H9 (cell line): ENCODE data around the gene BHLHA15. TPM values are rescaled to one million over a fixed set of nuclear protein-coding genes. Genes with fewer than 3 reads are reported as not detected.

Experiments
- DNase-seq: peaks from one replicate; pipeline ENCODE4 v3.0.0-alpha.2; 2017
- H2AFZ ChIP-seq: one replicate; pipeline ENCODE4 v1.6.1; 2013; ENCODE audit warnings: mild to moderate bottlenecking, low read length, control low read depth, moderate library complexity
- H2AK5ac ChIP-seq: 2 replicates; pipeline ENCODE4 v1.6.1; 2013; ENCODE audit warnings: low read length, control low read depth, mixed read lengths; ENCODE audit not compliant: insufficient read length
- H2BK120ac ChIP-seq: one replicate; pipeline ENCODE4 v1.6.1; 2013; ENCODE audit warnings: low read depth, mild to moderate bottlenecking, low read length, control low read depth, inconsistent platforms; ENCODE audit not compliant: poor library complexity, severe bottlenecking
- H2BK12ac ChIP-seq: 2 replicates; pipeline ENCODE4 v1.6.1; 2013; ENCODE audit warnings: low read length, control low read depth, mixed read lengths, low read depth; ENCODE audit not compliant: insufficient read length
- H2BK15ac ChIP-seq: 2 replicates; pipeline ENCODE4 v1.6.1; 2013; ENCODE audit warnings: low read depth, low read length, control low read depth
- H2BK20ac ChIP-seq: one replicate; pipeline ENCODE4 v1.6.1; 2013; ENCODE audit warnings: low read depth, mild to moderate bottlenecking, low read length, control low read depth, inconsistent platforms; ENCODE audit not compliant: poor library complexity, severe bottlenecking
- H2BK5ac ChIP-seq: 2 replicates; pipeline ENCODE4 v1.6.1; 2013; ENCODE audit warnings: low read length, control low read depth, mixed read lengths; ENCODE audit not compliant: insufficient read length
- H3K14ac ChIP-seq: 2 replicates; pipeline ENCODE4 v1.6.1; 2013; ENCODE audit warnings: low read length, control low read depth; ENCODE audit not compliant: insufficient read depth
- H3K18ac ChIP-seq: 2 replicates; pipeline ENCODE4 v1.6.1; 2013; ENCODE audit warnings: low read depth, mild to moderate bottlenecking, mixed read lengths, low read length, control low read depth; ENCODE audit not compliant: insufficient read length
- H3K23ac ChIP-seq: 2 replicates; pipeline ENCODE4 v1.6.1; 2013; ENCODE audit warnings: low read length, control low read depth, mixed read lengths, low read depth; ENCODE audit not compliant: insufficient read length
- H3K23me2 ChIP-seq: 2 replicates; pipeline ENCODE4 v1.6.1; 2013; ENCODE audit warnings: low read depth, mild to moderate bottlenecking, mixed read lengths, low read length, control low read depth; ENCODE audit not compliant: insufficient read length, poor library complexity, severe bottlenecking
- H3K27ac ChIP-seq: 2 replicates; pipeline ENCODE4 v1.5.1; 2013; ENCODE audit warnings: low read length, control low read depth, mixed read lengths, low read depth; ENCODE audit not compliant: insufficient read length
- H3K27me3 ChIP-seq: 2 replicates; pipeline ENCODE4 v1.6.1; 2013; ENCODE audit warnings: low read length, control low read depth, inconsistent platforms; ENCODE audit not compliant: insufficient read depth
- H3K4ac ChIP-seq: 2 replicates; pipeline ENCODE4 v1.6.1; 2013; ENCODE audit warnings: low read depth, mild to moderate bottlenecking, control low read depth, inconsistent platforms, low read length, moderate library complexity
- H3K4me1 ChIP-seq: 2 replicates; pipeline ENCODE4 v1.6.1; 2013; ENCODE audit warnings: low read length, control low read depth, inconsistent platforms; ENCODE audit not compliant: insufficient read depth
- H3K4me2 ChIP-seq: 2 replicates; pipeline ENCODE4 v1.6.1; 2013; ENCODE audit warnings: low read length, control low read depth, mixed read lengths; ENCODE audit not compliant: insufficient read length, insufficient read depth
- H3K56ac ChIP-seq: 2 replicates; pipeline ENCODE4 v1.6.1; 2013; ENCODE audit warnings: low read depth, mild to moderate bottlenecking, mixed read lengths, low read length, control low read depth; ENCODE audit not compliant: insufficient read length
- H3K79me1 ChIP-seq: 2 replicates; pipeline ENCODE4 v1.6.1; 2013; ENCODE audit warnings: low read depth, mild to moderate bottlenecking, moderate library complexity, low read length, control low read depth, inconsistent platforms; ENCODE audit not compliant: insufficient read depth, poor library complexity, severe bottlenecking
- H3K79me2 ChIP-seq: 2 replicates; pipeline ENCODE4 v1.6.1; 2013; ENCODE audit warnings: low read length, control low read depth, inconsistent platforms; ENCODE audit not compliant: insufficient read depth
- H3K9ac ChIP-seq: 2 replicates; pipeline ENCODE4 v1.6.1; 2013; ENCODE audit warnings: low read length, control low read depth, mixed read lengths; ENCODE audit not compliant: insufficient read length; ENCODE audit errors: extremely low read depth
- H3K9me3 ChIP-seq: one replicate; pipeline ENCODE4 v1.6.1; 2013; ENCODE audit warnings: low read depth, low read length, inconsistent platforms; ENCODE audit not compliant: control insufficient read depth
- H3T11ph ChIP-seq: one replicate; pipeline ENCODE4 v1.6.1; 2013; ENCODE audit warnings: mild to moderate bottlenecking, low read length, control low read depth, inconsistent platforms
- H4K20me1 ChIP-seq: one replicate; pipeline ENCODE4 v1.6.1; 2013; ENCODE audit not compliant: control insufficient read depth, insufficient read length, insufficient read depth
- H4K5ac ChIP-seq: 2 replicates; pipeline ENCODE4 v1.6.1; 2013; ENCODE audit warnings: low read depth, mild to moderate bottlenecking, mixed read lengths, low read length, control low read depth; ENCODE audit not compliant: insufficient read length
- H4K8ac ChIP-seq: replicated peaks from 2 replicates; pipeline ENCODE4 v1.6.1; 2013; ENCODE audit warnings: low read length, control low read depth, mixed read lengths, low read depth; ENCODE audit not compliant: insufficient read length
- H4K91ac ChIP-seq: 2 replicates; pipeline ENCODE4 v1.6.1; 2013; ENCODE audit warnings: low read depth, mild to moderate bottlenecking, moderate library complexity, mixed read lengths, low read length, control low read depth; ENCODE audit not compliant: insufficient read length
- H3K27ac Mint-ChIP-seq, 3 experiments: 2 replicates in 2 of 3; 3 replicates in 1 of 3; pipeline ENCODE4 v1.8.0; 2020 to 2021; ENCODE audit warnings: mixed read lengths in 3 of 3, mild to moderate bottlenecking in 1 of 3, moderate library complexity in 1 of 3
- H3K27me3 Mint-ChIP-seq: 2 replicates; pipeline ENCODE4 v1.8.0; 2021; ENCODE audit warnings: low read depth, mild to moderate bottlenecking, moderate library complexity, mixed read lengths
- H3K36me3 Mint-ChIP-seq, 3 experiments: 2 replicates in 2 of 3; 3 replicates in 1 of 3; pipeline ENCODE4 v1.8.0; 2020 to 2021; ENCODE audit warnings: low read depth in 3 of 3, mixed read lengths in 3 of 3; ENCODE audit not compliant: insufficient read depth in 1 of 3
- H3K4me1 Mint-ChIP-seq, 2 experiments: 2 replicates each; pipeline ENCODE4 v1.8.0; 2020; ENCODE audit warnings: mixed read lengths in 2 of 2
- H3K4me3 Mint-ChIP-seq, 2 experiments: 2 replicates in 1 of 2; 3 replicates in 1 of 2; pipeline ENCODE4 v1.8.0; 2020 to 2021; ENCODE audit warnings: mild to moderate bottlenecking in 2 of 2, mixed read lengths in 2 of 2, moderate library complexity in 1 of 2
- H3K9me3 Mint-ChIP-seq, 2 experiments: 2 replicates in 1 of 2; 3 replicates in 1 of 2; pipeline ENCODE4 v1.8.0; 2020; ENCODE audit warnings: mild to moderate bottlenecking in 2 of 2, mixed read lengths in 2 of 2, moderate library complexity in 1 of 2
- WGBS: extraction: QIAGEN DNeasy Blood & Tissue Kit; methylation state at CpG from one replicate; pipeline ENCODE4 v1.1.7; 2013; ENCODE audit warnings: missing lambda C conversion rate, low lambda C conversion rate, mixed read lengths; ENCODE audit not compliant: insufficient read length; ENCODE audit errors: extremely low coverage; 5-methylcytosine and 5-hydroxymethylcytosine counted together
- total RNA-seq: library from RNA; stranded (reverse); gene quantifications from 2 replicates; pipeline ENCODE4 v1.2.1, GENCODE V29; 2021
- TF ChIP-seq, protein P1 (sequence below): fragments of 200-600 bp; sonication (generic); conservative IDR thresholded peaks from 3 replicates; pipeline ENCODE4 v1.8.0; 2021; ENCODE audit warnings: antibody characterized with exemption, mild to moderate bottlenecking

The BHLHA15 gene
- total RNA-seq, 1 experiment from 2014 or later, result 1.4 TPM

DNA sequence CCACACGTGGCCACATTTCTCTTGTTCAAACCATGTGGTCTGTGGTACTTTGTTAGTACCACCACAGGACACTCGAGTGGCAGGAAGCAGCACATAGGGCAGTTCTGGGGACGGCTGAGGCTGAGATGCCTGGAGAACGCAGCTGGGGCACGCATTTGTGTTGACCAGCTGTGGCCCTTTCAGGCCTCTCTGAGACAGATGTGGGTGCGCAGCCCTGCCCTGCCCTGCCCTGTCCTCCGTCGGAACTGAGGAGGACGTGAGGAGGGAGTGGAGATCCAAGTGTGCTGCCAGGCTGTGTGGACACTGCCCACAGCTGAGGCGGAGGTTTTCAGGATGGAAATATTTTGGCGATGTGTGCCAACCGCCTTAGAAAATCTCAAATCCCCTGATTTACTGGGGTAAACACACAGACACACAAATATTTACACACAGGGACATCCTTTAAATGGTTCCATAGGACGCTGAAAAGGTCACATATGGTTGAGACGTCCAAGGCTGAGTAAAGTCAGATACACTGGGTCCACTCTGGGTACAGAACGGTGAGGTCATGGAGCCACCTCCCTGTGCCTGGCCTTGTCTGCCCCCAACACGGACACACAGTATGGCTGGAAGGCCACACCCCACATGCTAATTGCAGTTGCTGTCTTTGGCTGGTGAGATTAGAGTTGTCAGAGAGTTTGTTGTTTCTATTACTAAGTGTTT, 14.8 kb downstream of the BHLHA15 start:
- H3K9me3 ChIP-seq, result no peaks in the 10 kb centered on the region
- TF ChIP-seq, protein P1, sequence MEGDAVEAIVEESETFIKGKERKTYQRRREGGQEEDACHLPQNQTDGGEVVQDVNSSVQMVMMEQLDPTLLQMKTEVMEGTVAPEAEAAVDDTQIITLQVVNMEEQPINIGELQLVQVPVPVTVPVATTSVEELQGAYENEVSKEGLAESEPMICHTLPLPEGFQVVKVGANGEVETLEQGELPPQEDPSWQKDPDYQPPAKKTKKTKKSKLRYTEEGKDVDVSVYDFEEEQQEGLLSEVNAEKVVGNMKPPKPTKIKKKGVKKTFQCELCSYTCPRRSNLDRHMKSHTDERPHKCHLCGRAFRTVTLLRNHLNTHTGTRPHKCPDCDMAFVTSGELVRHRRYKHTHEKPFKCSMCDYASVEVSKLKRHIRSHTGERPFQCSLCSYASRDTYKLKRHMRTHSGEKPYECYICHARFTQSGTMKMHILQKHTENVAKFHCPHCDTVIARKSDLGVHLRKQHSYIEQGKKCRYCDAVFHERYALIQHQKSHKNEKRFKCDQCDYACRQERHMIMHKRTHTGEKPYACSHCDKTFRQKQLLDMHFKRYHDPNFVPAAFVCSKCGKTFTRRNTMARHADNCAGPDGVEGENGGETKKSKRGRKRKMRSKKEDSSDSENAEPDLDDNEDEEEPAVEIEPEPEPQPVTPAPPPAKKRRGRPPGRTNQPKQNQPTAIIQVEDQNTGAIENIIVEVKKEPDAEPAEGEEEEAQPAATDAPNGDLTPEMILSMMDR, result no peak
- H2BK120ac ChIP-seq, result no peak overlapping the region
- H3K27ac ChIP-seq, result no peak overlapping the region
- no peak overlapping the region for H3K4ac ChIP-seq
- H2AFZ ChIP-seq, result no peak overlapping the region
- no peak overlapping the region for H2BK12ac ChIP-seq
- no peaks in the 10 kb centered on the region for H3K27me3 ChIP-seq
- no peak overlapping the region for H2BK5ac ChIP-seq
- no peak overlapping the region for H4K91ac ChIP-seq
- H3K14ac ChIP-seq, result no peak overlapping the region
- no peaks in the 10 kb centered on the region for H3K79me2 ChIP-seq
- Mint-ChIP-seq H3K27ac (peak overlapping the region in 1 of 3 experiments; percentile 65; a peak in 1 of 7 replicates), H3K9me3 (no peaks in the 10 kb centered on the region; a peak in 1 of 5 replicates), H3K4me3 (no peak overlapping the region), H3K36me3 (peaks cover 0 to 6% (median 0%) of the 10 kb centered on the region in 3 experiments; a peak in 2 of 7 replicates), H3K27me3 (no peaks in the 10 kb centered on the region), H3K4me1 (peaks cover 2 to 6% of the 10 kb centered on the region in 2 experiments; a peak in 2 of 4 replicates)
- no peaks in the 10 kb centered on the region for H3K4me1 ChIP-seq
- WGBS, result no CpG with 5 or more reads among the region's 16 CpGs
- H3T11ph ChIP-seq, result no peak overlapping the region
- no peaks in the 10 kb centered on the region for H4K20me1 ChIP-seq
- no peak for DNase-seq
- no peaks in the 10 kb centered on the region for H3K23me2 ChIP-seq
- no peak overlapping the region for H2BK20ac ChIP-seq
- H4K5ac ChIP-seq, result no peak overlapping the region
- no peak overlapping the region for H2BK15ac ChIP-seq
- H3K56ac ChIP-seq, result no peak overlapping the region
- no peak overlapping the region for H3K18ac ChIP-seq
- no peak overlapping the region for H4K8ac ChIP-seq
- H3K9ac ChIP-seq, result no peak overlapping the region
- H3K4me2 ChIP-seq, result no peak overlapping the region
- H2AK5ac ChIP-seq, result no peak overlapping the region
- no peaks in the 10 kb centered on the region for H3K79me1 ChIP-seq
- no peak overlapping the region for H3K23ac ChIP-seq
